ENCODE measurements around the gene ESM1.

The ESM1 gene

DNA sequence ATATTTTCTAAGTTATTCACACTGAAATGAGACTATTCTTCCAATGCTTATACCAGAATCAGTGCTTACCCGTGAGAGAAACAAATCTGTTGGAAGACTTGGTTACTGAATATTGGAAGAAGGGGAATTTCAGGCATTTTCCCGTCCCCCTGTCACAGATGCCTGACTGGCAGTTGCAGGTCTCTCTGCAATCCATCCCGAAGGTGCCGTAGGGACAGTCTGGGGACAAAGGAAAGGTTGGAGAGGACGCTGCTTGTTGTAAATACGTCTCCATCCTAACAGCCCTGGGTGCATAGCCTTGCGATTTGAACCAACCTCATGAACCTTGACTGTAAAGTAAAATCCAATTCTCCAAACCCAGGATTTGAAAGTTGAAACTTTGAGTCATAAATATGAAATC, 3.5 kb downstream of the ESM1 start:
- DNase-seq: no peak

GRCh38 chr5:54975701-54976100, 9.7 kb downstream of the ESM1 start:
- DNase-seq: no peak

- no peak for DNase-seq
Measured at GRCh38 chr5:54969856-54970828, 15.3 kb downstream of the ESM1 start.

- DNase-seq: no peak
Measured at GRCh38 chr5:54969242-54969641, 16.2 kb downstream of the ESM1 start.

DNA sequence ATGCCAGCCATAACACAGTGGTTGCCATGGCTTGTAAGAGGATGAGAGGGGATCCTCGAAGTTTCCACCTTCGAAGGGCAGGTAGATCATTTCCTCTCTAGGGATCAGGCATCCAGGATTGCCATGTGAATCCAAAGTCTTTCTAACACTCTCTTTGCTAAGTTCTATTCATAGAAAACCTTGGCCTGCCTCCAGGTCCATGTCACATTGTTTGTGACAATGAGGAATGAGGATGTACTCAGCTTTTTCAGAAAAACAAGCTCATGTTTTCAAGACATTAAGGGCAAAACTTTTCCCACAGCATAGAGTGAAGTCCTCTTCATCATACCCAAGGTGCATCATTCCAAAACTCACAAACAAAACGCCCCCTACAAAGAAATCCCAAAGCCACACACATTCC, 19.6 kb downstream of the ESM1 start:
- DNase-seq: no peak

GRCh38 chr5:54964405-54964804, 21.0 kb downstream of the ESM1 start:
- no peak for DNase-seq

GRCh38 chr5:54959673-54960418, 25.5 kb downstream of the ESM1 start:
- peak; percentile 13 for DNase-seq

GRCh38 chr5:54956922-54957321, 28.5 kb downstream of the ESM1 start:
- no peak for DNase-seq

DNA sequence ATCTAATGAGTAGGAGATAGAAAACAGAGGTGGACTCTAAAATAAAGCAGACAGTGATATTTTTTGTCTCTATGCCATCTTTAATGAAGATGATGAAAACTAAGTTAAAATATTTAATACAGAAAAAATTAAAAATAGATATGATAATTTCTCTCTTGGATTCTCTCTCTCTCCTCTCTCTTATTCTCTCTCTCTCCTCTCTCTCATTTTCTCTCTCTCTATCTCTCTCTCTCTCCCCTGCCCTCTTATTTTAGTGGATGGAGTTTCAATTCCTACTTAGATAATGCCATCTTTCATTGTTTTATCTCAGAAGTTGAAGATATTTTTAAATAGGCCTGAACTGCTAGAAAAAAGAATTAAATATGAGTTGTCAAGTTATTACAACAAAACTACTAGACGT, 38.2 kb downstream of the ESM1 start:
- no peak for DNase-seq

DNA sequence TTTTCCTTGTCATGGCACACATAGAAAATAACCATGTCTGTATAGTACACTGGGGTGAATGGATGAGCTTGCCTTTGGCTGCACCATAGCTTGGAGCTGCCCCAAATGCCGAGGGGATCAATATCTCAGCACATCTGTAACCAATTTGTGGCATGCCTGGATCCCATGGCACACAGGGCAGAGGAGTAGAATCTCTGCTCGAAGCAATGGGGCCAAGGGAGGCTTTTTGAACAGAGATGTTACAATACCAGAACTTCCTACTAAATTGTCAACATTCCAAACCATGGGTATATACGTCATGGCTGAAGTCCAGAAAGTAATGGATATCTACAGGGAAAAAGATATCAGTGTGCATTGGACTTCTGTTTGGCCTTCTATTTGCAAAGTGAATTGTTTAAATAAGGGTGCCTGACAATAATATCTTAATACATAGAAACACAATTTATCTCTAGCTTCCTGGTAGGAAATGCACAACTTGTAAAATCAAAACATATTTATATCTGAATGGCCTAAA, 39.0 kb downstream of the ESM1 start:
- DNase-seq: no peak

DNA sequence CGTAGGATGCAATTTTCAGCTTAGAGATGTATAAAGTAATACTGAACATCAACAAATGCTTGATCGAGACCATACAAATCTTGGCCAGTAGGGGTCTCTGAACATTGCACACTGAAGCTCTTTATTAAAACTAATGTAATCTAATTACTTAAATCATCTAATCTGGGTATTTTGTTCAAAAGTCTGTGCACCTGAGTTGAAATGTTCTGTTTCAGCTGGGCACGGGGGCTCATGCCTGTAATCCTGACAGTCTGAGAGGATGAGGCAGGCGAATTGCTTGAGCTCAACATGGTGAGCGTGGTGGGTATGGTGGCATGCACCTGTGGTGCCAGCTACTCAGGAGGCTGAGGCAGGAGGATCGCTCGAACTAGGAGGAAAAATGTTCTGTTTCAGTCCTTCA, 41.0 kb downstream of the ESM1 start:
- peak; percentile 64 for DNase-seq

GRCh38 chr5:54942064-54942778, 43.2 kb downstream of the ESM1 start:
- no peak for DNase-seq

DNA sequence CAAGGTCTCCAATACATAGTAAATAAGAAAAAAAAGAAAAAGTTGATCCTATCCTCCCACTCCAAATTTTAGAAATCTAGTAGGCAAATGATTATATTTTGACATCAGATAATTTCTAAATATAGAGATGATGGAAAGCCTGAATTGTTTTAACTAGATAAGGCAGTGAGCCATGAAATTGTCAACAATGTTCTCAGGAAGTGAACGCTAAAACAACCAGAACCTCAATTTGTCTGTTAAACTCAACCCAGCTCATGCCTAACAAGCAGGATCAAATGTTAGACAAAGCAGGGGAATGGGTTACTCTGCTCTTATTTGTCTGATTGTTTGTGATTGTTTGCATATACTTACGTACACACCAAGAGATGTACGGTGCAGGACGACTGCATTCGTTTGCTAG, 49.2 kb downstream of the ESM1 start:
- no peak for DNase-seq

GRCh38 chr5:54932789-54933188, 52.6 kb downstream of the ESM1 start:
- DNase-seq: no peak

DNA sequence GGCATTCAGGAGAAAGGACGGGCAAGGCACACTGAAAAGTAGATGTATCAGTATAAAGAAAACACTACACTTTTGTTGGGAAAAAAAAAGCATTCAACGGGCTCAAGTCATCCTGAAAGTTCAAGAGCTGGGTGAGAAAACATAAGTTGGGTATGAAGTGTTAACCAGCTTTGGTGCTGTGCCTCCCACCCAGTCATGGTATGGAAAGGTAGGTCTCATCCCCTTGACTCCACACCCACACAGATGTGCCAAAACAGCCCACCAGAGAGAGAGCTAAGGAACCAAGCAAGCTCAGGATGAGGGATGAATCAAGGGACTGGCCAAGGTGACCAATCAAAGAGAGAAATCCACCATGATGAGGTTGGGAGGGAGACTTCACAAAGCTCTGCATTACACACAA, 54.7 kb downstream of the ESM1 start:
- DNase-seq: no peak

Measured in CD4-positive, alpha-beta T cell treated with Interleukin-17A for 4 hours (primary cell).